ENCODE data around the gene XXYLT1. TPM values are rescaled to one million over a fixed set of nuclear protein-coding genes. Genes with fewer than 3 reads are reported as not detected.

Gene XXYLT1
- total RNA-seq, 1 donor from 2014 or later, result 16.4 TPM

- peaks cover 87% of the 10 kb centered on the region for H3K4me1 Mint-ChIP-seq
- Histone ChIP-seq H3K27me3 (no peaks in the 10 kb centered on the region), H3K27ac (no peak overlapping the region), H3F3A (ENCODE audit: low read depth) (peaks cover 51% of the 10 kb centered on the region), H4K20me1 (ENCODE audit: low read depth) (peaks cover 18% of the 10 kb centered on the region), H3K4me3 (no peak overlapping the region), H3K9ac (no peak overlapping the region), H2AFZ (replicated peaks) (no peak overlapping the region), H3K79me2 (ENCODE audit: low read depth) (no peaks in the 10 kb centered on the region), H3K36me3 (no peaks in the 10 kb centered on the region), H3K9me3 (ENCODE audit: low read depth) (no peaks in the 10 kb centered on the region), H3K4me2 (peak overlapping the region; percentile 45), H3K4me1 (peaks cover 61% of the 10 kb centered on the region)
- no peak for TF ChIP-seq EZH2phosphoT487 (IDR thresholded peaks at IDR 0.05)
- TF ChIP-seq EZH2 (IDR thresholded peaks at IDR 0.05), result no peak
- no peak for TF ChIP-seq CTCF (IDR thresholded peaks at IDR 0.05)
- no peaks in the 10 kb centered on the region for H3K9me3 Mint-ChIP-seq
- H3K27ac Mint-ChIP-seq, result no peak overlapping the region
- DNase-seq (ENCODE audit: low spot score), result no peak
- peaks cover 10% of the 10 kb centered on the region for H3K36me3 Mint-ChIP-seq
- no peak overlapping the region for H3K4me3 Mint-ChIP-seq
- peaks cover 3% of the 10 kb centered on the region for H3K27me3 Mint-ChIP-seq (ENCODE audit: insufficient read depth, low read depth)
These were observed 119.6 kb downstream of the XXYLT1 start for GRCh38 chr3:195151402-195151801.

- H3K4me3 ChIP-seq, result no peak overlapping the region
- no peaks in the 10 kb centered on the region for H3K36me3 ChIP-seq
- no peaks in the 10 kb centered on the region for H3K79me2 ChIP-seq (ENCODE audit: low read depth)
- Mint-ChIP-seq H3K27ac (peak overlapping the region; percentile 4), H3K4me3 (peak overlapping the region; percentile 21), H3K4me1 (peaks cover 77% of the 10 kb centered on the region), H3K27me3 (ENCODE audit: insufficient read depth, low read depth) (peaks cover 3% of the 10 kb centered on the region), H3K36me3 (peaks cover 5% of the 10 kb centered on the region), H3K9me3 (no peaks in the 10 kb centered on the region)
- H3K27ac ChIP-seq, result no peak overlapping the region
- H3K4me1 ChIP-seq, result peaks cover 54% of the 10 kb centered on the region
- peaks cover 47% of the 10 kb centered on the region for H3F3A ChIP-seq (ENCODE audit: low read depth)
- H3K4me2 ChIP-seq, result peak overlapping the region; percentile 45
- no peak overlapping the region for H3K9ac ChIP-seq
- H3K27me3 ChIP-seq, result no peaks in the 10 kb centered on the region
- DNase-seq (ENCODE audit: low spot score), result peak; percentile 54
- peaks cover 18% of the 10 kb centered on the region for H4K20me1 ChIP-seq (ENCODE audit: low read depth)
- no peaks in the 10 kb centered on the region for H3K9me3 ChIP-seq (ENCODE audit: low read depth)
- no peak overlapping the region for H2AFZ ChIP-seq (replicated peaks)
- no peak for TF ChIP-seq EZH2 (IDR thresholded peaks at IDR 0.05)
- TF ChIP-seq EZH2phosphoT487 (IDR thresholded peaks at IDR 0.05), result no peak
- no peak for TF ChIP-seq CTCF (IDR thresholded peaks at IDR 0.05)
These were observed 120.5 kb downstream of the XXYLT1 start for GRCh38 chr3:195150181-195151118.

- DNase-seq (ENCODE audit: low spot score), result no peak
- H3K4me1 Mint-ChIP-seq, result peaks cover 67% of the 10 kb centered on the region
- Histone ChIP-seq H3K27me3 (no peaks in the 10 kb centered on the region), H3K9ac (no peak overlapping the region), H3K27ac (no peak overlapping the region), H3K4me1 (peaks cover 44% of the 10 kb centered on the region), H3K4me3 (no peak overlapping the region), H3K36me3 (no peaks in the 10 kb centered on the region), H4K20me1 (ENCODE audit: low read depth) (peaks cover 18% of the 10 kb centered on the region), H2AFZ (replicated peaks) (no peak overlapping the region), H3K79me2 (ENCODE audit: low read depth) (no peaks in the 10 kb centered on the region), H3K9me3 (ENCODE audit: low read depth) (no peaks in the 10 kb centered on the region), H3F3A (ENCODE audit: low read depth) (peaks cover 38% of the 10 kb centered on the region), H3K4me2 (no peak overlapping the region)
- peaks cover 3% of the 10 kb centered on the region for H3K27me3 Mint-ChIP-seq (ENCODE audit: insufficient read depth, low read depth)
- H3K9me3 Mint-ChIP-seq, result no peaks in the 10 kb centered on the region
- TF ChIP-seq EZH2phosphoT487 (IDR thresholded peaks at IDR 0.05) (no peak), EZH2 (IDR thresholded peaks at IDR 0.05) (no peak), CTCF (IDR thresholded peaks at IDR 0.05) (no peak)
- no peak overlapping the region for H3K27ac Mint-ChIP-seq
- H3K36me3 Mint-ChIP-seq, result peaks cover 5% of the 10 kb centered on the region
- H3K4me3 Mint-ChIP-seq, result no peak overlapping the region
These were observed 121.5 kb downstream of the XXYLT1 start for GRCh38 chr3:195149292-195150030.
